Measurements from ENCODE around the gene MYRIP.
A peak's percentile ranks its signal among the peaks of the same experiment; 100 is the strongest.

Gene MYRIP

GRCh38 chr3:40172560-40172959 lies 363.2 kb downstream of the MYRIP start:
- no peaks in the 10 kb centered on the region for H3K9me3 Mint-ChIP-seq
- CTCF ChIA-PET = no interaction called here
- H3K36me3 Mint-ChIP-seq = no peaks in the 10 kb centered on the region
- H3K27me3 Mint-ChIP-seq = no peaks in the 10 kb centered on the region
- H3K27ac Mint-ChIP-seq = no peak overlapping the region
- H3K4me1 Mint-ChIP-seq = peaks cover 3% of the 10 kb centered on the region
- H3K4me3 Mint-ChIP-seq = no peak overlapping the region
- DNase-seq = no peak

DNA sequence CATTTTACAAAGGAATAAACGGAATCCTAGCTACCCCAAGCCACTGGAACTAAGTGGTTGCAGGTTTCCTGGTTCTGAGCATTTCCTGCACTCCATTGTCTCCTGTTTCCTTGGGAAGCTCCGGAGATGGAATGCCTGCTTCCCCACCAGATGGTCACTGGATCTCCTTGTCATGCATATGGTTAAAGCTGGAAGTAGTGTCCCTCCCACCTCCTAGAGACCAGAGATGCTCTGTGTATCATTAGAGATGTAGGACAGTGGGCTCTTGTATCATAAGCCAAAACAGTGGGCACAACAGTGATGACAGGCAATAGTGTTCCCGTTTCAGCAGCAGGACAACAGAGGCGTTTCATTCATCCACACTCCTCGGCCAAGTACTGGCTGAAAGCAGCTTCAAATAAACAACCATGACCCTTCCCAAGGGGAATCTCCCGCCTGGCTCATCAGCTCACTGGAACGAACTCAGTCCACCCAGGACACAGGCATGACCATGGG lies 363.9 kb downstream of the MYRIP start:
- H3K27me3 Mint-ChIP-seq = no peaks in the 10 kb centered on the region
- H3K36me3 Mint-ChIP-seq = no peaks in the 10 kb centered on the region
- no peaks in the 10 kb centered on the region for H3K9me3 Mint-ChIP-seq
- DNase-seq = no peak
- CTCF ChIA-PET = no interaction called here
- peaks cover 3% of the 10 kb centered on the region for H3K4me1 Mint-ChIP-seq
- H3K4me3 Mint-ChIP-seq = no peak overlapping the region
- H3K27ac Mint-ChIP-seq = no peak overlapping the region

- no peaks in the 10 kb centered on the region for H3K36me3 Mint-ChIP-seq
- no peaks in the 10 kb centered on the region for H3K4me1 Mint-ChIP-seq
- CTCF ChIA-PET = interaction anchor here (1.3 to 4.2 kb wide), 8 partner anchors 9 to 636 kb away, joined by 3 to 30 read pairs (median 4); no protein-coding TSS in a partner anchor
- H3K27ac Mint-ChIP-seq = no peak overlapping the region
- H3K4me3 Mint-ChIP-seq = no peak overlapping the region
- no peaks in the 10 kb centered on the region for H3K27me3 Mint-ChIP-seq
- H3K9me3 Mint-ChIP-seq = no peaks in the 10 kb centered on the region
- no peak for DNase-seq
Observed at GRCh38 chr3:40178012-40178594, 368.7 kb downstream of the MYRIP start.

DNA sequence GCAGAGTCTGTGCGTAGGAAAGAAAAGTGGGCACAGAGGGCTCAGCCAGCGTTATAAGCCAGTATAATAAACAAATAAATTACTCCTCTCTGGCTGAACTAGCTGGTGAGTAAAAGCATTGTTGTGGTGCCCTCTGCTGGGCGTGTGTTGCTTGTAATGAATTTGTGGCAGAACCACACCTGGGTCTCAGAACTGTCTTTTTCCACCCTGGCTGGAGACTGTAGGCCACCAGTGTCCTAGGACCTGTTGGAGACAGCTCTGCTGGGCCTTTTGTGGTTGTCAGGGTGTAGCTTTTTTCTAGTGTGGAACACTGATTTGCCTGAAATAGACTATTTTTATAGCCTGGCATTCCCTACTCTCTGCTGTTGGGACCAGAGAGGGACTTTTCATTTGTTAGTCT lies 369.6 kb downstream of the MYRIP start:
- H3K4me1 Mint-ChIP-seq = no peaks in the 10 kb centered on the region
- peak; percentile 74 for DNase-seq
- H3K27ac Mint-ChIP-seq = no peak overlapping the region
- H3K9me3 Mint-ChIP-seq = no peaks in the 10 kb centered on the region
- no peaks in the 10 kb centered on the region for H3K27me3 Mint-ChIP-seq
- H3K4me3 Mint-ChIP-seq = no peak overlapping the region
- CTCF ChIA-PET = interaction anchor here (1.3 to 4.2 kb wide), 8 partner anchors 10 to 637 kb away, joined by 3 to 30 read pairs (median 4); no protein-coding TSS in a partner anchor
- H3K36me3 Mint-ChIP-seq = no peaks in the 10 kb centered on the region

DNA sequence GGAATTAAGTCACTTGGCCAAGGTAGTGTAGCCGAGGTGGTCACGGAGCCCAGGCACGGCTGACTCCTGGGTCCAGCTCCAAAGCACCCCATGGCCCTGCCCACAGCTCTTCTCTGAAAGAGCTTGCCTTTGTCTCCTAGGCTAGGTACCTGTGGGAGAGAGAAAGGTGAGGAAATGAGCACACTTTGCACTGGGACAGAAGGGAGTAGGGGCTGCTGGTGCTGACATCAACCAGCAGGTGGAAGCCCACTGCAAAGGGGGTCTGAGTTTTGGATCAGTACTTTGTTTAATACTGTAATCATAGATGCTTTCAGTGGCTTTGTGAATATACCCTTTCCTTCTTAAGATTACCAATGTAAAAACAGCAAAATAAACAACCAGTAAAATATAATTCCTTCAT lies 371.8 kb downstream of the MYRIP start:
- Mint-ChIP-seq H3K27me3 (no peaks in the 10 kb centered on the region), H3K36me3 (no peaks in the 10 kb centered on the region), H3K4me3 (no peak overlapping the region), H3K27ac (no peak overlapping the region), H3K9me3 (no peaks in the 10 kb centered on the region), H3K4me1 (no peaks in the 10 kb centered on the region)
- DNase-seq = no peak
- CTCF ChIA-PET = interaction anchor here (1.3 to 4.2 kb wide), 3 partner anchors 10 to 476 kb away, joined by 3 to 30 read pairs (median 3); no protein-coding TSS in a partner anchor

DNA sequence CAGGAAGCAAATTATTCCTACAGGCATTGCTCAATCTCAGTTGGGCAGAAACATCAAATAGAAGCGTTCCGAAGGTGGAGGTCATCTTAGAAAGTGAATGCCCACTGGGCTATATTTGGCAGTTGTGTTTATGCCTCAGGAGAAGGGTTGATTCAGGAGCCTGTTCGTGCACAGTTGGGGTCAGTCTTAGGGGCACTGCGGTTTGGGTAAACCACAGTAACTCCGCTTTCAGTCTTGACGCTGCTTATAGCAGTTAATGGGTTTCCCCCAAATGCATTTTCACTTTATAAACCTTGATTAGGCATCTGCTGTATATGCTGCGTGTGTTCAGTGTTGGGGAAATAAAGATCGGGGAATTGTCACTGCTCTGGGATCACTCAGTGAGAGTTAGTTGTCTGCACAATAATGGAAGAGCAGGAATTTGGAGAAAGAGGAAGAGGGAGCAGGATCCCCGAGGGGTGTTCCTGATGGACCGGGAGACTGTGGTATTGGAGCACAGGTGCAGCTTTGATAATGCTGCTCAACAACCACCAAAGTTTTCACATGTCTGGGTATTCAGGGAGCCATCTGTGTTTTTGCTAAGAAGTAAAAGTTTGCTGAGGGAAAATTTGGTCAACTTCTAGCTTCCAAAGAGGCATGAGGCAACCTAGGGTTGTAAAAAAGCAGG lies 375.8 kb downstream of the MYRIP start:
- no peaks in the 10 kb centered on the region for H3K36me3 Mint-ChIP-seq
- no peak overlapping the region for H3K27ac Mint-ChIP-seq
- CTCF ChIA-PET = no interaction called here
- H3K27me3 Mint-ChIP-seq = no peaks in the 10 kb centered on the region
- no peaks in the 10 kb centered on the region for H3K4me1 Mint-ChIP-seq
- DNase-seq = no peak
- no peak overlapping the region for H3K4me3 Mint-ChIP-seq
- no peaks in the 10 kb centered on the region for H3K9me3 Mint-ChIP-seq

DNA sequence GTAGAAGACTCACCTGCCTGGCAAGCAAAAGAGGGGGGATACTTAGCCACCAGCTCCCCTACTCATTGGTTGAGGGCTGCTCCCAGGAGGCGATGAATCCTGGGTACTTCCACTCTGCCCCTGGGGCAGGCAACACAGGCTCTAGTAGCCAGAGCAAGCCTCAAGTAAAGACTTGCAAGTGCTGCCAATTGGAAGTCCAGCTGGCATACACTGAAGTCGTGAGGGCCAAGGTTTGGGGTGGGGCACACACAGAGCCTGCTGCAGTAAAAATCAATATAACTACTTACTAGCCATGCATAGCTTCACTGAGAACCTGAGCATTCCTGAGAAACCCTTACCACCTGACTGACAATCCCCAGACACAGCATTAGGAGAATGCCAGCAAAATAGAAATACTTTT lies 377.1 kb downstream of the MYRIP start:
- Mint-ChIP-seq H3K36me3 (no peaks in the 10 kb centered on the region), H3K4me3 (no peak overlapping the region), H3K27me3 (no peaks in the 10 kb centered on the region), H3K9me3 (no peaks in the 10 kb centered on the region), H3K4me1 (no peaks in the 10 kb centered on the region), H3K27ac (no peak overlapping the region)
- CTCF ChIA-PET = interaction anchor here (1.7 kb wide), 1 partner anchor 131 kb away, joined by 7 read pairs; no protein-coding TSS in a partner anchor
- DNase-seq = no peak

DNA sequence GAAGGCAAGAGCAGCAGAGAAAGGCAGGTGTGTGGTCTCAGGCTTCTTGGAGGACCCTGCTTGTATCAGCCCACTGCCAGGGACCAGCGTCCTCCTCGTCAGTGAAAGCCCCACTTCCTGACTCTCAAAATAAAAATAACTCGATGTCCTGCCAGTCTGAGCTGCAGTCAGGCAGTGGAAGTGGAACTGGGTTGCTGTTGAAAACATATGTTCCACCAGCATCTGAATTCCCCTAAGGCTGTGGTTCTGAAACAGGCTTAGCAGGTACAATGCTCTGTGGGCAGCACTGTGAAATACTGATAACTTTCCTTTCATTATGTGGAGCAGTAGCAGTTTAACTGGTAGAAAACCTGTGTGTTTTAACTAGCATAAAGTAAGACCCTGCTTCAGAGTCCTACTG lies 378.5 kb downstream of the MYRIP start:
- no peaks in the 10 kb centered on the region for H3K27me3 Mint-ChIP-seq
- CTCF ChIA-PET = interaction anchor here (1.7 kb wide), 1 partner anchor 129 kb away, joined by 7 read pairs; no protein-coding TSS in a partner anchor
- no peak overlapping the region for H3K27ac Mint-ChIP-seq
- no peaks in the 10 kb centered on the region for H3K36me3 Mint-ChIP-seq
- H3K4me3 Mint-ChIP-seq = no peak overlapping the region
- H3K9me3 Mint-ChIP-seq = no peaks in the 10 kb centered on the region
- no peak for DNase-seq
- no peaks in the 10 kb centered on the region for H3K4me1 Mint-ChIP-seq

GRCh38 chr3:40189118-40189517 lies 379.7 kb downstream of the MYRIP start:
- H3K4me3 Mint-ChIP-seq = no peak overlapping the region
- DNase-seq = no peak
- no peaks in the 10 kb centered on the region for H3K27me3 Mint-ChIP-seq
- H3K9me3 Mint-ChIP-seq = no peaks in the 10 kb centered on the region
- CTCF ChIA-PET = interaction anchor here (0.6 to 5.8 kb wide), 4 partner anchors 9 to 125 kb away, joined by 3 to 90 read pairs (median 17); no protein-coding TSS in a partner anchor
- no peaks in the 10 kb centered on the region for H3K36me3 Mint-ChIP-seq
- H3K27ac Mint-ChIP-seq = no peak overlapping the region
- no peaks in the 10 kb centered on the region for H3K4me1 Mint-ChIP-seq

DNA sequence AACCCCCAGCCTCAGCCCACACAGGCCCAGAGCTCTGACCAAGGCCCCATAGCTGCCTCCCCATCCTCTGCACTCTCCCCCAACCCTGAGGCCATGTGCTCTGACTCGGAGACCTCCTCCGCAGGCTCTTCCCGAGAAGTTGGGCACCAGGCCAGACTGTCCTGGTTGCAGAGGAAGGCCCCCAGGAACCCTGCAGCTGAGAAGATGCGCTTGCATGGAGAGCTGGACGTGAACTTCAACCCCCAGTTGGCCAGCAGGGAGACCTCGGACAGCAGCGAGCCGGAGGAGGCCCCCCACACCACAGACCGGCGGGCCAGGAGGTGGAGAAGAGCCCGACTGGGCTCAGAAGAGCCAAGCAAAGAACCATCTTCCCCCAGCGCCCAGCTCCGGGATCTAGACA lies 380.6 kb downstream of the MYRIP start:
- Mint-ChIP-seq H3K4me3 (no peak overlapping the region), H3K27ac (no peak overlapping the region), H3K4me1 (no peaks in the 10 kb centered on the region), H3K36me3 (no peaks in the 10 kb centered on the region), H3K27me3 (no peaks in the 10 kb centered on the region), H3K9me3 (no peaks in the 10 kb centered on the region)
- no peak for DNase-seq
- CTCF ChIA-PET = interaction anchor here (4.6 to 5.8 kb wide), 2 partner anchors 10 to 124 kb away, joined by 30 to 90 read pairs; no protein-coding TSS in a partner anchor

DNA sequence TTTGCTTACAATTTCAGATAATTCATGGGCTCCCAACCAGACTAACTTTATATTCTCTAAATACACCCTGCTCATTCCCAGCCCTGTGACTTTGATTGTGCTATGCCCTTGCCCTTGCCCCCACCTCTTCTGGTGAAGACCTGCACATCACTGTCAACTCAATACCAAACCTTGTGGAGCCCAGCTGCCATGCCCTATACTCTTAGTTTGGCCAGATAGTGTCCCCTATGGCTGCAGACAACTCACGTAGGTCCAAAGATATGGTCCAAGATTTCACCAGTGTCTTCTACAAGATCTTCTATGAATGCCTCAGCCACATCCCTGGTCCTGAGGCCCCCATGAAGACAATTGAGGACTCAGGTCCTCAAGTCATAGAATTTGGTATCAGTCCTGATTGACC lies 381.8 kb downstream of the MYRIP start:
- Mint-ChIP-seq H3K9me3 (no peaks in the 10 kb centered on the region), H3K4me3 (no peak overlapping the region), H3K4me1 (no peaks in the 10 kb centered on the region), H3K36me3 (no peaks in the 10 kb centered on the region), H3K27me3 (no peaks in the 10 kb centered on the region), H3K27ac (no peak overlapping the region)
- no peak for DNase-seq
- CTCF ChIA-PET = interaction anchor here (0.6 to 5.8 kb wide), 16 partner anchors 11 to 277 kb away, joined by 3 to 90 read pairs (median 3); partner anchors contain the start of gene EIF1B

DNA sequence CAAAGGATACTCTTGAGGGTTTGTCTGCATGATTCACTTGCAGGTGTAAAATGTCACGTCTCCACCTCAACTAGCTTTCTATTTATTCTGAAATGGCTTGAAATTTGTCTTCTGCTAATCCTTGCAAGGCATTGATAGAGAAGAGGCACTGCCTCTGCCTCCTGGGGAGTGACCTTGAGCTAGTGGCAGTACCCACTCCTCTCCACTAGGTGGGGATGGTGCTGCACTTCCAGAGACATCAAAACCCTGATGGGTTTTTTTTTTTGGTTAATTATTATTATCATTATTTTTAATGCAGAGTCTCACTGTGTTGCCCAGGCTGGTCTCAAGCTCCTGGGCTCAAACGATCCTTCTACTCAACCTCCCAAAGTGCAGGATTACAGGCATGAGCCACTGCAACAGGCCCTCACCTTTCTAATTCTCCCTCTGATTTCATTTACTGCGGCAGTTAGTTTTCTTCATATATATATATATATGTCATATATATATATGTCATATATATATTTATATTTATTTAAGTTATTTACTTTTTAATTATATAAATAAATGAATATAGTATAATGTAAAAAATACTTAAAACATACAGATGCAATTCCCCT lies 382.5 kb downstream of the MYRIP start:
- Mint-ChIP-seq H3K4me3 (no peak overlapping the region), H3K27ac (no peak overlapping the region), H3K36me3 (no peaks in the 10 kb centered on the region), H3K9me3 (no peaks in the 10 kb centered on the region), H3K27me3 (no peaks in the 10 kb centered on the region), H3K4me1 (no peaks in the 10 kb centered on the region)
- CTCF ChIA-PET = interaction anchor here (0.6 to 5.8 kb wide), 18 partner anchors 12 to 278 kb away, joined by 3 to 90 read pairs (median 3); partner anchors contain the start of gene EIF1B
- DNase-seq = peak; percentile 66

DNA sequence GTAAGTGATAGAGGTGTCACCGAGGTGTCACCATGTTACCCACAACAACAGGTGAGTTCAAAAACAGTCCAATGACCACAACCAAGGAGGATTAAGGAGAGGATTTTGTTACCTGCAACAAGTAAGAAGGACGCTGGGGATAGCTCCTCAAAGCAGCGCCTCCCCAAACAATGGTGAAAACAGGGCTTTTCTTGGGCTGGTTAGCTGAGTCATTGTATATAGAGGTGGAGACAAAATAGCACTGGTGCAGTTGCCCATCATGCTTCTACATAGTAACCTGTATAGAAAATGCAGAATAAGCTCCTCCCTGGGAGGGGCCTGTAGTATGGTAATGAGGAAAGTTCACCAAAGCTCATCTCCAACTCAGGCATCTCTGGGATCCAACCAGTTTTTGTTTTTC lies 383.2 kb downstream of the MYRIP start:
- Mint-ChIP-seq H3K9me3 (no peaks in the 10 kb centered on the region), H3K4me3 (no peak overlapping the region), H3K27ac (no peak overlapping the region), H3K27me3 (no peaks in the 10 kb centered on the region), H3K36me3 (no peaks in the 10 kb centered on the region), H3K4me1 (no peaks in the 10 kb centered on the region)
- CTCF ChIA-PET = interaction anchor here (0.7 to 5.8 kb wide), 4 partner anchors 13 to 190 kb away, joined by 3 to 90 read pairs (median 24); partner anchors contain the start of gene EIF1B
- no peak for DNase-seq

DNA sequence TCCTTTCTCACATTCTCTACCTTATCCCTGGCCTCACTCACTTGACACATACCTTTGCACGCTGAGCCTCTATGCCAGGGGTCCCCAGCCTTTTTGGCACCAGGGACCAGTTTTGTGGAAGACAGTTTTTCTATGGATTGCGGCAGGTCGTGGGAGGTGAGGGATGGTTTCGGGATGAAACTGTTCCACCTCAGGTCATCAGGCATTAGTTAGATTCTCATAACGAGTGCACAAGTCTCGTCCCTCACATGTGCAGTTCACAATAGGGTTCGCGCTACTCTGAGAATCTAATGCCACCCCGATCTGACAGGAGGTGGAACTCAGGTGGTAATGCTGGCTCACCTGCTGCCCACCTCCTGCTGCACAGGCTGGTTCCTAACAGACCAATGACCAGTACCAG lies 387.6 kb downstream of the MYRIP start:
- H3K4me3 Mint-ChIP-seq = no peak overlapping the region
- CTCF ChIA-PET = no interaction called here
- H3K4me1 Mint-ChIP-seq = peaks cover 3% of the 10 kb centered on the region

More for the DNA sequence above, 387.6 kb downstream of the MYRIP start:
- H3K27ac Mint-ChIP-seq = no peak overlapping the region
- no peaks in the 10 kb centered on the region for H3K9me3 Mint-ChIP-seq
- H3K36me3 Mint-ChIP-seq = no peaks in the 10 kb centered on the region
- H3K27me3 Mint-ChIP-seq = no peaks in the 10 kb centered on the region
- DNase-seq = no peak

Measured in activated naive CD4-positive, alpha-beta T cell treated with anti-CD3 and anti-CD28 coated beads, Interleukin-2, amount 10 ng/mL, durations not matched to agents 7 days and 5 days (primary cell).